CD14-positive monocyte (primary cell): ENCODE data around the gene LORICRIN. TPM values are rescaled to one million over a fixed set of nuclear protein-coding genes. Genes with fewer than 3 reads are reported as not detected.
A peak's percentile ranks its signal among the peaks of the same experiment; 100 is the strongest.

Experiments used
- DNase-seq, 3 donors: peaks; one replicate each; pipeline ENCODE4 v3.0.0-alpha.2; 2011 to 2022
- H2AFZ ChIP-seq: 2 replicates; pipeline ENCODE4 v1.6.0; 2012; ENCODE audit warnings: mild to moderate bottlenecking, low read depth, low read length, inconsistent platforms; ENCODE audit not compliant: insufficient read depth, poor library complexity, severe bottlenecking
- H3K27ac ChIP-seq, 2 donors: 1 replicate in 1 of 2; 2 replicates in 1 of 2; pipeline ENCODE4 v1.5.1; 2012 to 2013; ENCODE audit warnings: low read length in 2 of 2, control low read depth in 1 of 2, inconsistent platforms in 1 of 2, low read depth in 1 of 2, mild to moderate bottlenecking in 1 of 2
- H3K27me3 ChIP-seq, 2 donors: one replicate each; pipeline versions ENCODE4 v1.6.0 to v1.6.1; 2011 to 2013; ENCODE audit warnings: low read length in 2 of 2; ENCODE audit not compliant: control insufficient read depth in 2 of 2, insufficient read depth in 2 of 2
- H3K36me3 ChIP-seq, 2 donors: replicated peaks in 1 of 2; 1 replicate in 1 of 2; 2 replicates in 1 of 2; pipeline versions ENCODE4 v1.5.1 to v1.6.1; 2012 to 2013; ENCODE audit warnings: low read length in 2 of 2, control low read depth in 1 of 2, inconsistent platforms in 1 of 2, mild to moderate bottlenecking in 1 of 2; ENCODE audit not compliant: insufficient read depth in 2 of 2, control insufficient read depth in 1 of 2
- H3K4me1 ChIP-seq, 2 donors: 1 replicate in 1 of 2; 2 replicates in 1 of 2; pipeline versions ENCODE4 v1.5.1 to v1.6.1; 2012 to 2013; ENCODE audit warnings: low read length in 2 of 2, control low read depth in 1 of 2, inconsistent platforms in 1 of 2, mild to moderate bottlenecking in 1 of 2, moderate library complexity in 1 of 2; ENCODE audit not compliant: insufficient read depth in 2 of 2, control insufficient read depth in 1 of 2
- H3K4me2 ChIP-seq: replicated peaks from 2 replicates; pipeline ENCODE3; 2012; ENCODE audit warnings: low read length, moderate library complexity, mild to moderate bottlenecking; ENCODE audit not compliant: poor library complexity, severe bottlenecking; ENCODE audit errors: extremely low read depth
- H3K4me3 ChIP-seq, 3 experiments: fragments of 200-600 bp in 1 of 3; sonication (generic) in 1 of 3; replicated peaks in 1 of 3; 1 replicate in 2 of 3; 2 replicates in 1 of 3; pipeline ENCODE4 v1.5.1; 2011 to 2013; ENCODE audit warnings: low read length in 3 of 3, mild to moderate bottlenecking in 3 of 3, control low read depth in 2 of 3, low read depth in 2 of 3, inconsistent platforms in 1 of 3, moderate library complexity in 1 of 3
- H3K79me2 ChIP-seq: 2 replicates; pipeline ENCODE4 v1.6.0; 2012; ENCODE audit warnings: mild to moderate bottlenecking, control low read depth, inconsistent platforms, low read length, moderate library complexity; ENCODE audit not compliant: insufficient read depth
- H3K9ac ChIP-seq: 2 replicates; pipeline ENCODE4 v1.6.0; 2017; ENCODE audit warnings: low read length, mild to moderate bottlenecking; ENCODE audit not compliant: insufficient read depth, poor library complexity, severe bottlenecking
- H3K9me3 ChIP-seq, 2 donors: replicated peaks in 1 of 2; 1 replicate in 1 of 2; 2 replicates in 1 of 2; pipeline versions ENCODE4 v1.5.1 to v1.6.1; 2012 to 2013; ENCODE audit warnings: low read length in 2 of 2, control low read depth in 1 of 2; ENCODE audit not compliant: control insufficient read depth in 1 of 2, insufficient read depth in 1 of 2
- H4K20me1 ChIP-seq: 2 replicates; pipeline ENCODE4 v1.6.0; 2012; ENCODE audit warnings: mild to moderate bottlenecking, low read length, control low read depth, moderate library complexity; ENCODE audit not compliant: insufficient read depth
- H3K27ac Mint-ChIP-seq, 7 donors: one replicate each; pipeline ENCODE4 v1.8.0; 2020; ENCODE audit warnings: mild to moderate bottlenecking in 7 of 7, mixed read lengths in 7 of 7, moderate library complexity in 6 of 7, inconsistent platforms in 2 of 7
- H3K27me3 Mint-ChIP-seq, 3 donors: one replicate each; pipeline ENCODE4 v1.8.0; 2021 to 2022; ENCODE audit warnings: low read depth in 3 of 3, mild to moderate bottlenecking in 3 of 3, mixed read lengths in 3 of 3, moderate library complexity in 3 of 3, inconsistent platforms in 1 of 3
- H3K36me3 Mint-ChIP-seq, 2 donors: one replicate each; pipeline ENCODE4 v1.8.0; 2020; ENCODE audit warnings: mixed read lengths in 2 of 2, inconsistent platforms in 1 of 2, mild to moderate bottlenecking in 1 of 2
- H3K4me1 Mint-ChIP-seq: one replicate; pipeline ENCODE4 v1.8.0; 2020; ENCODE audit warnings: mild to moderate bottlenecking, mixed read lengths
- H3K4me3 Mint-ChIP-seq, 2 donors: one replicate each; pipeline ENCODE4 v1.8.0; 2020; ENCODE audit warnings: mild to moderate bottlenecking in 2 of 2, mixed read lengths in 2 of 2, moderate library complexity in 1 of 2
- H3K9me3 Mint-ChIP-seq, 7 donors: one replicate each; pipeline ENCODE4 v1.8.0; 2020 to 2022; ENCODE audit warnings: mixed read lengths in 7 of 7, mild to moderate bottlenecking in 6 of 7, moderate library complexity in 6 of 7, inconsistent platforms in 2 of 7
- WGBS: methylation state at CpG from one replicate; pipeline ENCODE4 v1.1.5; 2013; ENCODE audit warnings: missing lambda C conversion rate; ENCODE audit not compliant: insufficient coverage; 5-methylcytosine and 5-hydroxymethylcytosine counted together
- intact Hi-C, 2 donors: fragments of 100-400 bp; cut with micrococcal nuclease; formaldehyde crosslinking; loops; one replicate each; pipeline versions ENCODE4 v1.15.0 to v1.15.1; 2023
- polyA plus RNA-seq, 3 donors: library from polyadenylated mRNA; depleted of rRNA in 1 of 3; unstranded in 2 of 3; stranded (reverse) in 1 of 3; fragments of 300-500 nt in 2 of 3; fragments of >200 nt in 1 of 3; fragmentation: Illumina TruSeq in 2 of 3; gene quantifications; 1 replicate in 2 of 3; 2 replicates in 1 of 3; pipeline ENCODE4 v1.2.3, GENCODE V29; 2012 to 2021
- TF ChIP-seq, protein P1 (sequence below): fragments of 200-600 bp; IDR thresholded peaks from one replicate; pipeline ENCODE4 v1.8.0; 2022; ENCODE audit warnings: antibody characterized with exemption, mild to moderate bottlenecking

The LORICRIN gene
- polyA plus RNA-seq, 3 donors = not detected

DNA sequence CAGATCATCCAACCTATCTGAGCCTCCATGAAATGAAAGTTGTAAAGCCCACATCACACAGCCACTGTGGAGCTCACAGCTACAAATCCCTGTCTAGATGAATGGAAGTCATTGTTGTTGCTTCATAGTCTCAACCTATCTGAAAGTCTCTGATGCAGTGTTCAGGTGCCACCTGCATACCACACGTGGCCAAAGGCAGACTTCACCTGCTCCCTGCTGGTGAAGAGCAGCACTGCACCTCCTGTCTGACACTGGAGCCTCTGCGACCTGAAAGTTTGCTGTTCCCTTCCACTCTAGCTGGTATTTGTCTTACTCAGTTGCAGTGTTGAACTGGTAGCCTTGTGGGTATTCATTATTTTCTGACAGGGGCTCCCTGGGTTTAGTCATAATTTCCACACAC lies 18.4 kb downstream of the LORICRIN start:
- no peak overlapping the region for H3K9ac ChIP-seq
- H3K4me3 ChIP-seq = no peak overlapping the region
- WGBS = 10% methylated on average over 1 of the region's 2 CpGs
- H3K4me1 ChIP-seq = no peaks in the 10 kb centered on the region
- H3K79me2 ChIP-seq = no peaks in the 10 kb centered on the region
- Mint-ChIP-seq H3K9me3 (no peaks in the 10 kb centered on the region), H3K36me3 (no peaks in the 10 kb centered on the region), H3K27ac (no peak overlapping the region), H3K4me3 (no peak overlapping the region), H3K27me3 (peaks cover 3 to 15% (median 3%) of the 10 kb centered on the region in 3 donors), H3K4me1 (no peaks in the 10 kb centered on the region)
- H3K27ac ChIP-seq = no peak overlapping the region
- no peak overlapping the region for H2AFZ ChIP-seq
- H3K36me3 ChIP-seq = no peaks in the 10 kb centered on the region
- no peaks in the 10 kb centered on the region for H3K9me3 ChIP-seq
- H3K27me3 ChIP-seq = no peaks in the 10 kb centered on the region
- TF ChIP-seq, protein P1, sequence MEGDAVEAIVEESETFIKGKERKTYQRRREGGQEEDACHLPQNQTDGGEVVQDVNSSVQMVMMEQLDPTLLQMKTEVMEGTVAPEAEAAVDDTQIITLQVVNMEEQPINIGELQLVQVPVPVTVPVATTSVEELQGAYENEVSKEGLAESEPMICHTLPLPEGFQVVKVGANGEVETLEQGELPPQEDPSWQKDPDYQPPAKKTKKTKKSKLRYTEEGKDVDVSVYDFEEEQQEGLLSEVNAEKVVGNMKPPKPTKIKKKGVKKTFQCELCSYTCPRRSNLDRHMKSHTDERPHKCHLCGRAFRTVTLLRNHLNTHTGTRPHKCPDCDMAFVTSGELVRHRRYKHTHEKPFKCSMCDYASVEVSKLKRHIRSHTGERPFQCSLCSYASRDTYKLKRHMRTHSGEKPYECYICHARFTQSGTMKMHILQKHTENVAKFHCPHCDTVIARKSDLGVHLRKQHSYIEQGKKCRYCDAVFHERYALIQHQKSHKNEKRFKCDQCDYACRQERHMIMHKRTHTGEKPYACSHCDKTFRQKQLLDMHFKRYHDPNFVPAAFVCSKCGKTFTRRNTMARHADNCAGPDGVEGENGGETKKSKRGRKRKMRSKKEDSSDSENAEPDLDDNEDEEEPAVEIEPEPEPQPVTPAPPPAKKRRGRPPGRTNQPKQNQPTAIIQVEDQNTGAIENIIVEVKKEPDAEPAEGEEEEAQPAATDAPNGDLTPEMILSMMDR = peak; percentile 78
- H4K20me1 ChIP-seq = no peaks in the 10 kb centered on the region
- no peak overlapping the region for H3K4me2 ChIP-seq
- DNase-seq = peak in 1 of 3 donors; percentile 20
- intact Hi-C loops = no loop called here

DNA sequence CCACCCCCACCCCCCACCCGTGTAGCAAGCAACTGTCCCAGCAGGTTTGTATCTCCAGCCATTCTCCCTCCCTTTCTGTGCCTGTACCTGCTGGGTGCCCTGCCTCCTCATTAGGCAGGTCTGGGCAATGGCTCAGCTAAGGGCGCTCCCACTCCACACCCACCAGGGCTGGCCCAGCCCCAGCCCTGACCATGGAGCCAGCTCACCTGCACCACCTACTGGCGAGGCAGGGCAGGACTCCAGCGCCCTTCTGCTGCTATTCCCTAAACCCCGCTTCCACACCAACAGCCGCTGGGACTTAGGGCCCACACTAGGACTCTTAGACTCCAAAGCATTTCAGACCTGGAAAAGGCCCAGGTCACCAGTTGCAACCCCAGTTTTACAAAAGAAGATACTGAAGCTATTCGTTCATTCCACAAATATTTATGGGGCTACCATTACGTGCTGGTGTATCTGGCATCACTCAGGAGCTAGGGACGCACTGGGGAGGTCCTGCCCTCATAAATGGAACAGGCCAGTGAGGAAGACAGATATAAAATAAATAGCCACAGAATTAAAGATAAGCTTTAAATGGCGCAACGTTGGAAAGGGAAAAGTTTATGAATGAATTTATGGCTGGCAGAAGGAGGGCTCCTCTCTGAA lies 29.3 kb downstream of the LORICRIN start:
- peak in 2 of 3 donors; percentile 6 to 7 for DNase-seq
- no peak overlapping the region for H3K27ac Mint-ChIP-seq

More for the DNA sequence above, 29.3 kb downstream of the LORICRIN start:
- H3K4me3 Mint-ChIP-seq = no peak overlapping the region
- H3K9me3 Mint-ChIP-seq = peaks cover 0 to 3% (median 0%) of the 10 kb centered on the region in 7 donors
- peaks cover 5 to 14% (median 10%) of the 10 kb centered on the region in 3 donors for H3K27me3 Mint-ChIP-seq
- peaks cover 0 to 5% of the 10 kb centered on the region in 2 donors for H3K4me1 ChIP-seq
- H3K9me3 ChIP-seq = no peaks in the 10 kb centered on the region
- no peaks in the 10 kb centered on the region for H3K36me3 Mint-ChIP-seq
- H3K36me3 ChIP-seq = no peaks in the 10 kb centered on the region
- intact Hi-C loops = no loop called here
- peaks cover 8% of the 10 kb centered on the region for H3K4me1 Mint-ChIP-seq
- no peaks in the 10 kb centered on the region for H4K20me1 ChIP-seq
- no peak overlapping the region for H3K27ac ChIP-seq
- peaks cover 0 to 4% of the 10 kb centered on the region in 2 donors for H3K27me3 ChIP-seq
- H3K4me2 ChIP-seq = no peak overlapping the region
- 73% methylated on average over 7 of the region's 11 CpGs for WGBS
- H3K4me3 ChIP-seq = no peak overlapping the region
- H2AFZ ChIP-seq = no peak overlapping the region
- no peaks in the 10 kb centered on the region for H3K79me2 ChIP-seq
- H3K9ac ChIP-seq = no peak overlapping the region
- TF ChIP-seq, protein P1 = peak; percentile 75
